ENCODE data around the gene LYPLAL1.
"Not testable (repeated sequence)": the region's sequence is repeated elsewhere in the genome, so short reads cannot be mapped to it uniquely, and the experiment has no call there.

The LYPLAL1 gene

GRCh38 chr1:219189021-219189824 is 15.5 kb downstream of the LYPLAL1 start:
- H3K4me3 ChIP-seq (ENCODE audit: severe bottlenecking), result no peak overlapping the region
- H3K36me3 ChIP-seq (ENCODE audit: low read depth), result no peaks in the 10 kb centered on the region
- TF ChIP-seq, protein P1, sequence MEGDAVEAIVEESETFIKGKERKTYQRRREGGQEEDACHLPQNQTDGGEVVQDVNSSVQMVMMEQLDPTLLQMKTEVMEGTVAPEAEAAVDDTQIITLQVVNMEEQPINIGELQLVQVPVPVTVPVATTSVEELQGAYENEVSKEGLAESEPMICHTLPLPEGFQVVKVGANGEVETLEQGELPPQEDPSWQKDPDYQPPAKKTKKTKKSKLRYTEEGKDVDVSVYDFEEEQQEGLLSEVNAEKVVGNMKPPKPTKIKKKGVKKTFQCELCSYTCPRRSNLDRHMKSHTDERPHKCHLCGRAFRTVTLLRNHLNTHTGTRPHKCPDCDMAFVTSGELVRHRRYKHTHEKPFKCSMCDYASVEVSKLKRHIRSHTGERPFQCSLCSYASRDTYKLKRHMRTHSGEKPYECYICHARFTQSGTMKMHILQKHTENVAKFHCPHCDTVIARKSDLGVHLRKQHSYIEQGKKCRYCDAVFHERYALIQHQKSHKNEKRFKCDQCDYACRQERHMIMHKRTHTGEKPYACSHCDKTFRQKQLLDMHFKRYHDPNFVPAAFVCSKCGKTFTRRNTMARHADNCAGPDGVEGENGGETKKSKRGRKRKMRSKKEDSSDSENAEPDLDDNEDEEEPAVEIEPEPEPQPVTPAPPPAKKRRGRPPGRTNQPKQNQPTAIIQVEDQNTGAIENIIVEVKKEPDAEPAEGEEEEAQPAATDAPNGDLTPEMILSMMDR (IDR thresholded peaks at IDR 0.05; ENCODE audit: poor library complexity, severe bottlenecking), result no peak
- DNase-seq (ENCODE audit: low spot score) (no peak), ATAC-seq (ENCODE audit: low read depth) (no peak)
- no peak overlapping the region for H3K27ac ChIP-seq (ENCODE audit: poor library complexity, severe bottlenecking)
- no peaks in the 10 kb centered on the region for H3K9me3 ChIP-seq (ENCODE audit: severe bottlenecking)
- no peaks in the 10 kb centered on the region for H3K4me1 ChIP-seq (ENCODE audit: insufficient read depth, poor library complexity, severe bottlenecking)
- H3K27me3 ChIP-seq (ENCODE audit: insufficient read depth, poor library complexity, severe bottlenecking), result no peaks in the 10 kb centered on the region

GRCh38 chr1:219189952-219190351 is 16.3 kb downstream of the LYPLAL1 start:
- Histone ChIP-seq H3K27ac (ENCODE audit: poor library complexity, severe bottlenecking) (no peak overlapping the region), H3K9me3 (ENCODE audit: severe bottlenecking) (no peaks in the 10 kb centered on the region), H3K4me1 (ENCODE audit: insufficient read depth, poor library complexity, severe bottlenecking) (no peaks in the 10 kb centered on the region), H3K27me3 (ENCODE audit: insufficient read depth, poor library complexity, severe bottlenecking) (no peaks in the 10 kb centered on the region), H3K4me3 (ENCODE audit: severe bottlenecking) (no peak overlapping the region), H3K36me3 (ENCODE audit: low read depth) (no peaks in the 10 kb centered on the region)
- ATAC-seq (ENCODE audit: low read depth) (no peak), DNase-seq (ENCODE audit: low spot score) (no peak)
- TF ChIP-seq, protein P1 (IDR thresholded peaks at IDR 0.05; ENCODE audit: poor library complexity, severe bottlenecking), result no peak

DNA sequence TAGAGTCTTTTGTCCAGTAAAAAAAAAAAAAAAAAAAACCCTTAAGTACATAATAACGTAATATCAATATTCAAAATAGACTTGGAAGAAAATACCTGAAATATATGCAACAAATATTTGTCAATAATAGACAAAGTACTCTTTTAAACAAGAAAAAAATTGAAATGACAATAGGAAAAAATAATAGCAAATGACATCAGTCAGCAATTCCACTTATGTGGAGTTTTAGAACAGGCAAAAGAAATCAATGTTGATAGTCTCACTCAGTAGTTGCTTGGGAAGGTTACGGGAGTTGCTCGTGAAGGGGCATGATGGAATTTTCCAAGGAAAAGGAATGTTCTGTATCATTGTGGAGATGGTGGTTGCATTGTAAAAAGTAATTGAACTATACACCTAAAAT is 16.9 kb downstream of the LYPLAL1 start:
- Histone ChIP-seq H3K27ac (ENCODE audit: poor library complexity, severe bottlenecking) (no peak overlapping the region), H3K36me3 (ENCODE audit: low read depth) (no peaks in the 10 kb centered on the region), H3K4me3 (ENCODE audit: severe bottlenecking) (no peak overlapping the region), H3K4me1 (ENCODE audit: insufficient read depth, poor library complexity, severe bottlenecking) (no peaks in the 10 kb centered on the region), H3K27me3 (ENCODE audit: insufficient read depth, poor library complexity, severe bottlenecking) (no peaks in the 10 kb centered on the region), H3K9me3 (ENCODE audit: severe bottlenecking) (no peaks in the 10 kb centered on the region)
- no peak for ATAC-seq (ENCODE audit: low read depth)
- TF ChIP-seq, protein P1 (IDR thresholded peaks at IDR 0.05; ENCODE audit: poor library complexity, severe bottlenecking), result no peak
- no peak for DNase-seq (ENCODE audit: low spot score)

- not testable (repeated sequence) for H3K36me3 ChIP-seq (ENCODE audit: low read depth); H3K27ac ChIP-seq (ENCODE audit: poor library complexity, severe bottlenecking); H3K4me1 ChIP-seq (ENCODE audit: insufficient read depth, poor library complexity, severe bottlenecking); ATAC-seq (ENCODE audit: low read depth); DNase-seq (ENCODE audit: low spot score); H3K4me3 ChIP-seq (ENCODE audit: severe bottlenecking); H3K27me3 ChIP-seq (ENCODE audit: insufficient read depth, poor library complexity, severe bottlenecking); H3K9me3 ChIP-seq (ENCODE audit: severe bottlenecking)
Observed at GRCh38 chr1:219195833-219196232, 22.2 kb downstream of the LYPLAL1 start.

GRCh38 chr1:219201656-219202055 is 28.0 kb downstream of the LYPLAL1 start:
- Histone ChIP-seq H3K4me1 (ENCODE audit: insufficient read depth, poor library complexity, severe bottlenecking) (no peaks in the 10 kb centered on the region), H3K4me3 (ENCODE audit: severe bottlenecking) (no peak overlapping the region), H3K27me3 (ENCODE audit: insufficient read depth, poor library complexity, severe bottlenecking) (no peaks in the 10 kb centered on the region), H3K9me3 (ENCODE audit: severe bottlenecking) (no peaks in the 10 kb centered on the region), H3K27ac (ENCODE audit: poor library complexity, severe bottlenecking) (no peak overlapping the region), H3K36me3 (ENCODE audit: low read depth) (no peaks in the 10 kb centered on the region)
- TF ChIP-seq, protein P1 (IDR thresholded peaks at IDR 0.05; ENCODE audit: poor library complexity, severe bottlenecking), result no peak
- ATAC-seq (ENCODE audit: low read depth) (no peak), DNase-seq (ENCODE audit: low spot score) (no peak)

Data from RWPE2 (cell line).